ENCODE data around the gene HLTF. TPM values are rescaled to one million over a fixed set of nuclear protein-coding genes. Genes with fewer than 3 reads are reported as not detected.
A peak's percentile ranks its signal among the peaks of the same experiment; 100 is the strongest.
"Not testable (repeated sequence)": the region's sequence is repeated elsewhere in the genome, so short reads cannot be mapped to it uniquely, and the experiment has no call there.

Gene HLTF
- total RNA-seq, 1 donor from 2014 or later: 22.6 TPM

DNA sequence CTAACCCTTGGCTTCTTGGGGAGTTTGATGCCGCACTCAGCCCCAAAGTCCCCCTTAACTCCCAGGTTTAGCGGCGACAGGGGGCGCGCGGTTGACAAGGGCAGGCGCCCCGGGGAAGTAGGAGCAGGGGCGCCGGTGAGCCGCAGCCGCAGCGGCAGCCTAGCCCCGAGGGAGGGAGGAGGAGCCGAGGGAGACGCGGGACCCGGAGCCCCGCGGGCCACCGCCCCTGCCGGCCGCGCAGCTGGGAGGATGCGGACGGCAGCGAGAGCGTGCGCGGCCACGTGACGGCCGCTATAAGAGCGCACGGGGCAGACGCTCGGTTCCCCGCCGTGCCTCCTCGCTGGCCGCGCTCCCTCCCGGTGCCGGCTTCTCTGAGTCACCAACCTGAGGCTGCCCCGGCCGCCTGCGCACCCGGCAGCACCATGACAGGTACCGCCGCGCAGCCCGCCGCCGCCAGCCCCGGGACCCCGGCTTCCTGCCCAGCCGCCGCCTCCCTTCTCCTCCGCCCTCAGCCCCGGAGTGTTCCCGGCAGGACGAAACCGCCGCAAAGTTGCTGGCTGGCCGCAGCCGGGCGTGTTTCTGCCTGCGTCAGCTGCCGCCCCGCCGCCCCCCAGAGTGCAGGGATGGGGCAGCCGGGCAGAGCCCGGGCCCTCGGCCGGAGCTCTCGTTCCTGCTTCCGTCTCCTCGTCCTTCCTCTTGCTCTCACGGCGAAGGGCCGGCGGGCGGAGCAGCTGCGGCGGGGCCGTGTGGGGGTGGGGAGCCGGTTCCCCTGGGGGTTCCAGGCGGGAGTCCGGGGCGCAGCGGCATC, 94.9 kb downstream of the HLTF start, which contains the start of gene GYG1:
GYG1 (plus strand) TSS at position 322 of the 808 bp plus-strand sequence; CDS start at position 423, 101 bp downstream.
- peak; percentile 80 for DNase-seq (ENCODE audit: low spot score)

DNA sequence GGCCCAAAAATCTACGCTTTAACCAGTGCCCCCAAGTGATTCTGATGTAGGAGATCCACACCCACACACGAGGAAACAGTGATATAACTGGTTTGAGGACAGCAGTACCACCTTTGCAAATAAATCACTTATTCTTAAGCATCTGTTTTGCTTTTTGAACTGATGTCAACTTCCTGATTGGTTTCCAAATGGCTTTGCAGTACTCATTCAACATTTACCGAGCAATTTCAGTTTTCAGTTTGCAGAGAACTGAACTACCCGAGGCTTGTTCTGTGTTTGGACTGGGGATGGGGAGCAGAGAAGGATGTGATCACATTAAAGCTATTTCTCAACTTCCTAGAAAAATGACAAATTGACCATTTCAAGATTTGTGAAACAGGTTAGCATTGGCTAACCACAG, 96.1 kb downstream of the HLTF start:
- DNase-seq (ENCODE audit: low spot score): no peak

- DNase-seq (ENCODE audit: low spot score): not testable (repeated sequence)
These were observed 98.8 kb downstream of the HLTF start for GRCh38 chr3:148987551-148987950.

- DNase-seq (ENCODE audit: low spot score): no peak
These were observed 105.1 kb downstream of the HLTF start for GRCh38 chr3:148981273-148981672.

Other genes starting within 250 kb of the HLTF start
- gene CPA3, start 221.2 kb downstream of the HLTF start, total RNA-seq: 46.6 TPM
- 40.9 TPM for gene GYG1, start 95.0 kb downstream of the HLTF start, total RNA-seq
- gene HPS3, start 43.1 kb upstream of the HLTF start, total RNA-seq: 26.8 TPM
- 2.0 TPM for gene CP, start 135.3 kb upstream of the HLTF start, total RNA-seq
- 7.7 TPM for gene TM4SF18, start 247.1 kb upstream of the HLTF start, total RNA-seq